ENCODE data around the gene OBSCN.

The OBSCN gene

DNA sequence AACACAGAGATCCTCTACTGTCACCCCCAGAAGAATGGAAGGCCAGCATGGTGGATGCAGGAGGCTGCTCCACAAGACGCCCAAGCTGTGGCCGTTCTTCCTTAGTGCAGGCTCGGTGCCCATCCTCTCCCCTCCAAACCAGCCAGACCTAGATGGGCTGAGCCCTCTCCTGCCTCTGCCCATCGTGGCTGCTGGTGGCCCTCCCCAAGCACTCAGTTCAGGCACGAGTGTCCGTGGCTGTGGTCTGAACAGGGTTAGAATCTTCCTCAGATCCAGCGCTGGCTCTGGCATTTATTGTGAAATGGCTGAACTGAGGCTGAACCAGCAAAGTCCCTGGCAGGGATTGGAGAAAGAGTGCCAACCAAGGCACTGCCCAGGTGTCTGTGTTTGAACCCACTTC lies 139.3 kb downstream of the OBSCN start:
- no peak for DNase-seq

DNA sequence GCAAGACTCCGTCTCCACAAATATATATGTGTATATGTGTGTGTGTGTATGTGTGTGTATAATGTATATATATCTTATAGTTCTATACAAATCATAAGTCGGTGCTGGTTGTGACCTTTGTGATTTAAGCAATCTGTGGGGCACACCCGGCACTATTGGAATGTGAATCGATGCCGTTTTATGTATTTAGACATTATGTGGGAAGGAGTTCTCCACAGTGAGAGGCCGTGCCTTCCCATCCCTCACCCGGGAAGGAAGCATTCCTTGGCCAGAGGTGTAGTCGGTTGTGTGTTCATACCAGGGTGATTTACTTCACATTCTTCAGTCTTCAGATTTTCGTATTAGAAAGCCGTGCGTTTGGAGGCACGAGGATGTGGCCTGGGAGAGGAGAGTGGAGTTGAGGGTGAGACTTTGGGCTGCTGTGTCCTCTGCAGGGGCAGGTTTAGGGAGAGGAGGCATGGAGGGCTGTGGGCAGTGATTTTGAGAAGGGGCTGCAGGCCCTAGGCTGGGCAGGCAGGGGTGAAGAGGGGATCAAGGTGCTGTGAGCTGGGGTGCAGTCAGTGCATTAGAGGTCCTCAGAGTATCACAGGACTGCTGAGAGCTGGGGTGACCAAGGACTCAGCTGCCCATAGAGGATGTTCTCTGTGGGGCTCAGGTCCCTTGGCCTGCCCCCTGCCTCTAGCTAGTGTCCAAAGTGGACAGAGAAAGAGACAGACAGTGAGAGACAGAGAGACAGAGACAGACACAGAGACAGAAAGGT lies 141.0 kb downstream of the OBSCN start:
- DNase-seq, result no peak

DNA sequence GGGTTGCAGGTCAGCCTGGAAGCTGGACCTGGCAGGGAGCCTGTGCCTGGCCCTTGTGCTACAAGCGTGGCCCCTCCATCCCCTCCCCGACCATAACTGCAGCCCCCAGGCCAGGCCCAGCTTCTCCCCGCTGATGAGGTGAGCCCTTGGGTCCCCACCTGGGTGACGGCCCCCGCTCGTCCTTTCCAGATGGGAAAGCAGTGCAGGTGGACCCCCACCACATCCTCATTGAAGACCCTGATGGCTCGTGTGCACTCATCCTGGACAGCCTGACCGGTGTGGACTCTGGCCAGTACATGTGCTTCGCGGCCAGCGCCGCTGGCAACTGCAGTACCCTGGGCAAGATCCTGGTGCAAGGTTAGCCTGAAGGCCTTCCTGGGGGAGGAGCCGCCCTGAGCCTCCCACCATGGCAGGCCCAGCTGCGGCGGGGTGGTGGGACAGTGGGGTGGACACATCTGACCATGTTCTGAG lies 141.9 kb downstream of the OBSCN start:
- no peak for DNase-seq

- DNase-seq, result no peak
Observed at GRCh38 chr1:228350179-228350742, 142.4 kb downstream of the OBSCN start.

GRCh38 chr1:228350831-228351781 lies 143.3 kb downstream of the OBSCN start:
- no peak for DNase-seq

DNA sequence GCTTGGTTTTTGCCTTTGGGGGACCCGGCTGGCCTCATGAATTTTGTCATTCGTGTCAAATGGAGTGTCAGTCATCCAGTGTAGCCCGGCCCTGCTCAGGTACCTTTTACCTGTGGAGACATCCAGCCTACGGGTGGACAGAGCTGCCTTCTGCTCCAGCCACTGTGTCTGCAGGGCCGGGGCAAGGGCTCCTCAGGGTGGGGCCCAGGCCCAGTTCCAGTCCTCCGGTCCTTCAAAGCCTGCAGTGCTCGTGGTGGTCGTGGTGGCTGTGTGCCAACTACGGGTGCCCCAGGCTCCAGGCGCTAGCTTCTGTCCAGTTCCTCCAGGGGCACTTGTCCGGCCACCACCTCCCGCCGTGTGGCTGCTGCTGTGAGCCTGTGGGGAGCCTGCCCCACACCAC lies 144.0 kb downstream of the OBSCN start:
- DNase-seq, result no peak

DNA sequence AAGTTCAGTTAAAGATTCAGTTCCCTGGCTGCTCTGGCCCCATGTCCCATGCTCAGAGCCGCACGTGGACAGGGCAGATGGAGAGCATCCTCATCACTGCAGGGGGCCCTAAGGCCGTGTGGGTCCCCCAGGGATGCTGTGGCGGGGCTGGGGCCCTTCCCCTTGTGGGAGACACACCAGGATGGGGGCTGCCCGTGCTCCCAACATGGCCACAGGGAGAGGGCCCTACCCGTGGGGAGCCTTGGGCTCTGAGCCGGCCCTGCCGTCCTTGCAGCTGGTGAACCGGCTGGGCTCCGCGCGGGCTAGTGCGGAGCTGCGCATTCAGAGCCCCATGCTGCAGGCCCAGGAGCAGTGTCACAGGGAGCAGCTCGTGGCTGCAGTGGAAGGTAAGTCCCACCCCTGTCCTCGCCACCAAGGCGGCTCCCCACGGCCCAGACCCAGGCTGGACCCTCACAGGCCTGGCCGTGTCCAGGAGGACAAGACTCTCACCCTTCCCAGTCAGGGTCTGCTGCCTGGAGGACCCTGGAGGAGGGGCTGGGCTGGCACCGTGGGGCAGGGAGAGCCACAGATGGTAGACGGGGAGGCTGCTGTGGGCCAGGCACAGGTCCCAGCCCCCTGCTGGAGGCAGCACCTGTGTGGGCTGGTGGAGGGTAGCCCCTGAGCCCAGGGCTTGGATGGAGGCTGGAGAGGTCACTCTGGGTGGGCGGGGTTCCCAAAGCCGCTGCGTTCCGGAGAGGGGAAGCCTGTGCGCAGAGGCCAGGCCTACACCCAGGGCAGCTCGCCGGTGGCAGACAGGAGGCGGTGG lies 145.0 kb downstream of the OBSCN start:
- no peak for DNase-seq

GRCh38 chr1:228353601-228354371 lies 145.9 kb downstream of the OBSCN start:
- DNase-seq, result no peak

- no peak for DNase-seq
Observed at GRCh38 chr1:228354390-228355320, 146.8 kb downstream of the OBSCN start.

- no peak for DNase-seq
Observed at GRCh38 chr1:228356897-228357680, 149.2 kb downstream of the OBSCN start.

- no peak for DNase-seq
Observed at GRCh38 chr1:228358039-228358763, 150.4 kb downstream of the OBSCN start.

DNA sequence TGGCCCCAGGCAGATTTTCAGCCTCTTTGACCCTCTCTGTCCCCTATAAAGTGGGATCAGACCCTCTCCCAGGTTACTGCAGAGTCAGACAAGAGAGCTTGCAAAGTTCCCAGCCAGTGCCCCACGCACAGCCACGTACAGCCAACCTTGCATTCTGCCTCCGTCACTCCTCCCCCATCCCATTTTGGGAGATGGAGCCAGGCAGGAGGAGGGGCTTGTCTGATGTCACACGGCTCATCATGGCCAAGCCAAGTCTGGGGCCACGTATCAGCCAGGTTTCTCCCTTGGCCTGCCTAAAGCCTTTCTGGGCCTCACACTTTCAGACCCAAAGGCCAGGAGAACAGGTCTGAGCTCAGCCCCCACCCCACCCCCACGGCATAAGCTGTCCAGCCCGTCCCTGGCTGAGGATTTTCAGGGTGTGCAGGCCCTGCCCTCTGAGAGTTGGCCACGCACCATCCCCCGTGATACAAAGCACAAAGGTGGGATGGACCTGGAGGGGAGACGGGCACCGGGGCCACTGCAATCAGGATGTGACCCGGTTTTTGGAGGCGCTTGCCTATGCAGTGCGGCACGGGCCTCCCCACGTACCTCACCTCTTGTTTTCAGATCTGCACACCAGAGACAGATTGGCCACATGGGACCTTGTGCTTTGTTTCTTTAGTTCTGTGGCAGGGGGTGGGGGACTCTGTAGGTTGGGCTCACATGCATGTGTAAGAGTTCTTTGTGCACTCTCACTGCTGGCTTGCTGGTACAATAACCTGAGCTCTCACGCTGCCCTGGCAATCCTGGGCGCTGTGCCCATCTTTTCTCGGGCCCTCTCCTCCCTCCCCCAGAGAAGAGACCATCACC lies 151.1 kb downstream of the OBSCN start:
- no peak for DNase-seq

- no peak for DNase-seq
Observed at GRCh38 chr1:228359613-228360532, 152.0 kb downstream of the OBSCN start.

DNA sequence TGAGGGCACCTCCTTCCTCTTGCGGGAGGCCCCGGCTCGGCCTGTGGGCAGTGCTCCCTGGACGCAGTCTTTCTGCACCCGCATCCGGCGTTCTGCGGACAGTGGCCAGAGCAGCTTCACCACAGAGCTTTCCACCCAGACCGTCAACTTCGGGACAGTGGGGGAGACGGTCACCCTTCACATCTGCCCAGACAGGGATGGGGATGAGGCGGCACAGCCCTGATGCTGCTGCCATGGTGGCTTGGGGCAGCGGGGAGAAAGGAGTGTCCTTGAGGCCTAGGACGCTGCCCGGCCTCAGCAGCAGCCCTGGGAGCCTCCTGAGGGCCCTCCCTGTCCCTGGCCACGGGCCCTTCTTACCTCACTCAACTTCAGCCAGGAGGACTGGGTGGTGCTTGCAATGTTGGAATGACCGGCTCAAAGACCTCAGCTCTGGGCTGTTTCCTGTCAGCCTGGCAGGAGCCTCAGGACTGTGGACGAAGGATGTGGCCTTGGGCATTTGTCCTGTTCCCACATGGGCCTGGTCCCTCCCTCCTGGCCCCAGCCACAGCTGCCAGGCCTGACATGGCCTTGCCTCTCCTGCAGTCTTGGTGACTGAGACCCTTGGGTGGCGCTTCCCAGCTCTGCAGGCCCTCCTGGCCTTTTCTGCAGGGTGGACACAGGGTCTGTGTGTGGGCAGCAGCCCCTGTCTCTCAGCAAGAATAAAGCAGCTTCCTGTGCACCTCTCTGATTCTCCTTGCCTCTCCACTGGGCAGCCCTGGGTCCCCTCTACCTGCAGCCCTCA lies 152.9 kb downstream of the OBSCN start:
- DNase-seq, result no peak

DNA sequence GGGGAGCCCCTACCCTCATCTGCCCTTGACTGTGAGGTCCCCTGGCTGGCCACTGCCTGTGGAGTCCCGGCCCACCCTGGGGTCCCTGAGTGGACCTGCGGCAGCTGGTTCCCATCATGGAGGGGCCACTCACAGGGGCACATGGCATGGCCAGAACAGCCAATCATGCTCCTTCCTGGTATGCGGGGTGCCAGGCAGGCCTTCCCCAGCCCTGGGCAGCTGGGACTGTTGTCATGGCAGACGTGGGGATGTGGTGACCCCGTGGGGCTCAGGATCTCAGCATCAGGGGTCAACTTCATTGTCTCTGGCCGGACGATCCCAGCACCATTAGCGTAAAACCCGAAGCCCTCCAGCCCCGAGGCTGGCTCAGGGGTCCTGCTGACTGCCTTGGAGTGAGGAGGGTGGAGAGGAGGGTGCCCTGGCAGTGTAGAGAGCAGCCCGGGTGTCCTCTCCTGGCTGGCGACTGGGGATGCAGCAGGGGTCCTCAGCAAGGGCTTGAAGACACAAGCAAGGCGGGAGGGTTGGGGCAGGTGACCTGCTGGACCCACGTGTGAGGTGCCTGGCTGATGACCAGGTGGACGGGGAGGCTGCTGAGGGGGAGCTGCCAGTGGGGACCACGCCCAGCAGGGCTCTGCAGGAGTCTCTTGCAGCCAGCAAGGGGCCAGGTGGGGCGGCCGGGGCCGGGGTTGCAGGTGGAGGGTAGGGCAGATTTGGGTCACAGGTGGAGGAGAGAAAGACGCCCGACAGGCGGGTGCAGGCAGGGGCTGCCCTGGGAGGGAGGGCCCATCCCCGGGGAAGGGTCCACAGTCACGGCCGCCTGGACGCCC lies 153.7 kb downstream of the OBSCN start:
- no peak for DNase-seq

All from CD4-positive, alpha-beta T cell treated with Interleukin-4 for 1 hour (primary cell).